ENCODE results near the gene MAMSTR.
"Not testable (repeated sequence)": the region's sequence is repeated elsewhere in the genome, so short reads cannot be mapped to it uniquely, and the experiment has no call there.

MAMSTR gene

DNA sequence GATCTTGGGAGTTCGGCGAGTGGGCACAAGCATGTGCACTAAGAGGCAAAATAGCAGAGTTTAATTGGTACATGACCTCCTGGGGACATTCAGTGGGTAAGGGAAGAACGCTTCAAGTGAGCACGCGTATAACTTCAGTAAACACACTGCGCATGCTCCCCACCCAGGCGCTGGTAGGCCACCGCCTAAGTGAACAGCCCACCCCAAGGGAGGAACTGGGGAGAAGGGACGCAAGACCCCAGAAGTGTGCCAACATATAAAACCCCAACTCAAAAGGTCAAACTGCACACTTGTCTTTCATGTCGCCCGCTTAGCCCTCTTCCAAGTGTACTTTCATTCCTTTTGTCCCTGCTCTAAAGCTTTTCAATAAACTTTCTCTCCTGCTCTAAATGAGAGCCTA lies 36.2 kb downstream of the MAMSTR start:
- no peak for DNase-seq
- TF ChIP-seq, protein P1, sequence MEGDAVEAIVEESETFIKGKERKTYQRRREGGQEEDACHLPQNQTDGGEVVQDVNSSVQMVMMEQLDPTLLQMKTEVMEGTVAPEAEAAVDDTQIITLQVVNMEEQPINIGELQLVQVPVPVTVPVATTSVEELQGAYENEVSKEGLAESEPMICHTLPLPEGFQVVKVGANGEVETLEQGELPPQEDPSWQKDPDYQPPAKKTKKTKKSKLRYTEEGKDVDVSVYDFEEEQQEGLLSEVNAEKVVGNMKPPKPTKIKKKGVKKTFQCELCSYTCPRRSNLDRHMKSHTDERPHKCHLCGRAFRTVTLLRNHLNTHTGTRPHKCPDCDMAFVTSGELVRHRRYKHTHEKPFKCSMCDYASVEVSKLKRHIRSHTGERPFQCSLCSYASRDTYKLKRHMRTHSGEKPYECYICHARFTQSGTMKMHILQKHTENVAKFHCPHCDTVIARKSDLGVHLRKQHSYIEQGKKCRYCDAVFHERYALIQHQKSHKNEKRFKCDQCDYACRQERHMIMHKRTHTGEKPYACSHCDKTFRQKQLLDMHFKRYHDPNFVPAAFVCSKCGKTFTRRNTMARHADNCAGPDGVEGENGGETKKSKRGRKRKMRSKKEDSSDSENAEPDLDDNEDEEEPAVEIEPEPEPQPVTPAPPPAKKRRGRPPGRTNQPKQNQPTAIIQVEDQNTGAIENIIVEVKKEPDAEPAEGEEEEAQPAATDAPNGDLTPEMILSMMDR (IDR thresholded peaks at IDR 0.05; ENCODE audit: low read depth, low read length), result no peak

DNA sequence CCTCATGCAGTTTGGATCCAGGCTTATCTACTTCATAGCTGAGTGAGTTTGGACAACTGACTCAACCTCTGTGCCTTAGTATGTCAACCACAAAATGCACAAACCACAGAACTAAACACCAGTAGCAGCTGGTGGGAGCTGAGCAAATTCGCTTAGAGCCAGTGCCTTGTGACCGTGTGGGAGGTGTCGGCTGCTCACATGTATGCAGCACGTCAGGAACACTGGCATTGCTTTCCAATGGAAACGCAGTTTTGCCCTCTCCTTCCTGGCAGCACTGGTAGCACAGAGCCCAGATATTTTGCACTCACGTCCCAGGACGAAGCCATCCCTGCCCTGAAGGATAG lies 38.4 kb downstream of the MAMSTR start:
- H3K36me3 ChIP-seq, result no peaks in the 10 kb centered on the region
- H3K27me3 ChIP-seq (ENCODE audit: insufficient read depth, low read depth, severe bottlenecking), result no peaks in the 10 kb centered on the region
- no peak overlapping the region for H3K27ac ChIP-seq
- H3K4me3 ChIP-seq (ENCODE audit: low read depth, low read length), result no peak overlapping the region
- DNase-seq, result no peak
- TF ChIP-seq, protein P1 (IDR thresholded peaks at IDR 0.05; ENCODE audit: low read depth, low read length), result no peak
- no peaks in the 10 kb centered on the region for H3K9me3 ChIP-seq (ENCODE audit: severe bottlenecking)

More for the DNA sequence above, 36.2 kb downstream of the MAMSTR start:
- Histone ChIP-seq H3K36me3 (no peaks in the 10 kb centered on the region), H3K4me3 (ENCODE audit: low read depth, low read length) (no peak overlapping the region), H3K27me3 (ENCODE audit: insufficient read depth, low read depth, severe bottlenecking) (no peaks in the 10 kb centered on the region), H3K9me3 (ENCODE audit: severe bottlenecking) (no peaks in the 10 kb centered on the region), H3K27ac (no peak overlapping the region)

DNA sequence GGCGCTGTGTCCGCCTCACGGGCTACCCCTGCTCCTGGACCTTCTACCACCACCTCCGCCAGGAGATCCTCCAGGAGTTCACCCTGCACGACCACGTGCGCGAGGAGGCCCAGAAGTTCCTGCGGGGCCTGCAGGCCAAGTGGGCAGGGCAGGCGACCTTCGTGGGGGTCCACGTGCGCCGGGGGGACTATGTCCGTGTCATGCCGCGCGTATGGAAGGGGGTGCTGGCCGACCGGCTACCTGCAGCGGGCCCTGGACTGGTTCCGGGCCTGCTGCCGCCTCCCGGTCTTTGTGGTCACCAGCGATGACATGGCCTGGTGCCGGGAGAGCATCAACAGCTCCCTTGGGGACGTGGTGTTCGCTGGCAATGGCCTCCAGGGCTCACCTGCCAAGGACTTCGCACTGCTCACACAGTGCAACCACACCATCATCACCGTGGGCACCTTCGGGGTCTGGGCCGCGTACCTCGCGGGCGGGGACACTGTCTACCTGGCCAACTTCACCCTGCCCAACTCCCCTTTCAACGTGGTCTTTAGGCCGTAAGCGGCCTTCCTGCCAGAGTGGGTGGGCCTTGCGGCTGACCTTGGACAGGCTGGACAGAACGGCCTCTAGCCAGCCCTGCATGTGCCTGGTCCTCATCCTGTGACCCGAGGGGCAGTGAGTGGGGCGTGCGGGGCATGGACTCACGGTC lies 38.9 kb downstream of the MAMSTR start:
- no peak for DNase-seq
- TF ChIP-seq, protein P1 (IDR thresholded peaks at IDR 0.05; ENCODE audit: low read depth, low read length), result no peak
- Histone ChIP-seq H3K36me3 (no peaks in the 10 kb centered on the region), H3K27me3 (ENCODE audit: insufficient read depth, low read depth, severe bottlenecking) (no peaks in the 10 kb centered on the region), H3K4me3 (ENCODE audit: low read depth, low read length) (no peak overlapping the region), H3K27ac (no peak overlapping the region), H3K9me3 (ENCODE audit: severe bottlenecking) (no peaks in the 10 kb centered on the region)

DNA sequence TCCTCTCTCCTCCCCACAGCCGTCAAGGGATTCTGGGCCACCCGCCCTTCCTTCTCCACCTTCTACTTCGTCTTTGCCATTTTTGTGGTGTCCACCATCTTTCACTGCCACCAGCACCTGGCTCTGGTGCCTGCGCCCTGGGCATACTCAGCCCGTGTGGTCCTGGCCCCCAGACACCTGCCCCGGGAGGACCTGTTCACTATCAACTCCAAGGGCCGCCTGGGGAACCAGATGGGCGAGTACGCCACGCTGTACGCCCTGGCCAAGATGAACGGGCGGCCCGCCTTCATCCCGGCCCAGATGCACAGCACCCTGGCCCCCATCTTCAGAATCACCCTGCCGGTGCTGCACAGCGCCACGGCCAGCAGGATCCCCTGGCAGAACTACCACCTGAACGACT lies 39.5 kb downstream of the MAMSTR start:
- not testable (repeated sequence) for H3K27ac ChIP-seq; DNase-seq; H3K36me3 ChIP-seq; H3K27me3 ChIP-seq (ENCODE audit: insufficient read depth, low read depth, severe bottlenecking); H3K4me3 ChIP-seq (ENCODE audit: low read depth, low read length); H3K9me3 ChIP-seq (ENCODE audit: severe bottlenecking)

DNA sequence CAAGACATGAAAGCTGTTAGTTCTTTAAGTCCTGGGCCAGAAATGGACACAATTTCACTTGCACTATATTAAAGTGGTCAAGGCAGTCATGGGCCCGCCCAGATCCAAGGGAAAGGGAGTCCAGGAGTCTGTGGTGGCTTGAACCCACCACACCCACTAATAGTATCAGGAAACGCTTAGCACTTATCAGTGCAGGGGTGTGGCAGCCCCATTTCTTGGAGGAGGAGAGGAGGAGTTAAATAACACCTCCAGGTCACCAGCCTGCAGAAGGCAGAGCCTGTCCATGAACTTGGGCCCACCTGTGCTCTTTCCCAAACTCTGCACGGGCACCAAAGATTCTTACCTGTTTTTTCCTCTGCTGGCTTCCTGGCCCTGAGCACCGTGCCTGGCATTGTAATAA lies 41.3 kb downstream of the MAMSTR start:
- Histone ChIP-seq H3K27ac (no peak overlapping the region), H3K36me3 (no peaks in the 10 kb centered on the region), H3K27me3 (ENCODE audit: insufficient read depth, low read depth, severe bottlenecking) (no peaks in the 10 kb centered on the region), H3K9me3 (ENCODE audit: severe bottlenecking) (no peaks in the 10 kb centered on the region), H3K4me3 (ENCODE audit: low read depth, low read length) (no peak overlapping the region)
- TF ChIP-seq, protein P1 (IDR thresholded peaks at IDR 0.05; ENCODE audit: low read depth, low read length), result no peak
- no peak for DNase-seq

DNA sequence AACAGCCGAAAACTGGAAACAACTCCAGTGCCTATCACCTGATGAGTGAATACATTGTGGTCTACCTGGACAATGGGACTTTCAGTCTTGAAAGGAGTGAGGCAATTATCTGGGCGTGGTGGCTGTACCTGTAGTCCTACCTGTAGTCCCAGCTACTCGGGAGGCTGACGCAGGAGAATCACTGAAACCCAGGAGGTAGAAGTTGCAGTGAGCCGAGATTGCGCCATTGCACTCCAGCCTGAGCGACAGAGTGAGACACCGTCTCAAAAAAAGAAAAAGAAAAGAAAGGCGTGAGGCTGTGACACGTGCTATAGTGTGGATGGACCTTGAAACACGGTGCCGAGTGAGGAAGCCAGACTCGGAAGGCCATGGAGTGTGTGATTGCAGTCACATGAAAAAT lies 42.6 kb downstream of the MAMSTR start:
- TF ChIP-seq, protein P1 (IDR thresholded peaks at IDR 0.05; ENCODE audit: low read depth, low read length), result no peak
- DNase-seq, result no peak
- Histone ChIP-seq H3K36me3 (no peaks in the 10 kb centered on the region), H3K9me3 (ENCODE audit: severe bottlenecking) (no peaks in the 10 kb centered on the region), H3K27me3 (ENCODE audit: insufficient read depth, low read depth, severe bottlenecking) (no peaks in the 10 kb centered on the region), H3K27ac (no peak overlapping the region), H3K4me3 (ENCODE audit: low read depth, low read length) (no peak overlapping the region)

Measured in WERI-Rb-1 (cell line).